Left renal pelvis (tissue), 4 donors: ENCODE measurements around the gene OPCML. TPM values are rescaled to one million over a fixed set of nuclear protein-coding genes. Genes with fewer than 3 reads are reported as not detected.

Experiments used
- DNase-seq, 4 donors: peaks; one replicate each; pipeline ENCODE4 v3.0.0-alpha.2; 2013; ENCODE audit warnings: low read depth in 4 of 4, low spot score in 3 of 4
- polyA plus RNA-seq, 4 donors: library from polyadenylated mRNA; unstranded; fragments of 120-200 nt; gene quantifications; one replicate each; pipeline ENCODE4 v1.2.1, GENCODE V29; 2013; ENCODE audit not compliant: insufficient read length in 4 of 4

OPCML gene
- polyA plus RNA-seq, 4 donors, result 10.1 to 16.1 (median 12.5) TPM

DNA sequence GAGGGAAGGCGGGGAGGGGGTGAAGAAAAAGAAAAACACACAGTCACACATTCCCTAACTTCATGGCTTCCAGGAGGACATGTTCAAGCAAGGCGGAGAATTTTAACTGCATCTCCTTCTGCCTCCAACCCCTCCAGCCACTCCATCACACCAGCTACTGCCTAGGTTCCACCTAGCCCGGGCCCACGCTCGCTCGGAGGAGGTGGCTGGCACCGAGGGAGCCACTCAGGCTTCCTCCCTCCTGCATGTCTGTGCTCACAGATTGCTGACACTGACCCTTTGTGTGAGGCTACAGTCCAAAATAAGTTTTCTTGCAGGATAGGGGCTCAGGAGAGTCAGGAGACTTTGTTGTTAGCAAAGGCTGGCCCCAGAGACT, 9.4 kb upstream of the OPCML start:
- DNase-seq, result no peak

DNA sequence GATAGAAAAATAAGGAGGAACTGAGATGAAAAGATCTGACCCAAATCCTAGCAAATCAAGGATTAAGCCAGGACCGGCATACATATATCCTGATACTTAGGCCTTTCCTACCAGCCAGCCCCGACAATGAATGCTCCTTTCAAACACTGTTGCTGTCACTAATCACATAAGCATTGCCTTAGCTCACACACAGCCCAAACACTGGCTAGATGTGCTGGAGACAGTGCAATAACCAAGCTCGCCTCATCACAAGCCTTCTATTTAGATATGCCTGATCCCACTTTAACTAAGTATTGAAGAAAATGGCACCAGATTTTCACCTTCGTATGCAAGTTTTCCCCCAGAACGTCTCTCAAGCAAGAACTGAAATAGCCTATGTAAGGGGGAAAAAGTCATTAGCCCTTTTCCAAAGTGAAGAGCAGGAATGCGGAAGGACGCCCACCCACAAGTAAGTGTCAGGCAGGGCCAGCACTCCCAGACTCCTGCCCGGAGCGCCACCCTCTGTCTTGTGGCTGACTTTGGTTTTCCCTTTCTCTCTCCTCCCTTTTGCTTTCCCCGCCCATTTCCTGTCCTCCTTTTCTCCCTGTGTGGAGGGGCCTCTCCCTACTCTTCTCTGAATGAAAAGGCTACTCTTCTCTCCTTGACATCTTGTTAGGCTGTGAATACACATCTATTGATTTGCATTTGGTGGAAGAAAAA, 8.9 kb upstream of the OPCML start:
- DNase-seq, result no peak

DNA sequence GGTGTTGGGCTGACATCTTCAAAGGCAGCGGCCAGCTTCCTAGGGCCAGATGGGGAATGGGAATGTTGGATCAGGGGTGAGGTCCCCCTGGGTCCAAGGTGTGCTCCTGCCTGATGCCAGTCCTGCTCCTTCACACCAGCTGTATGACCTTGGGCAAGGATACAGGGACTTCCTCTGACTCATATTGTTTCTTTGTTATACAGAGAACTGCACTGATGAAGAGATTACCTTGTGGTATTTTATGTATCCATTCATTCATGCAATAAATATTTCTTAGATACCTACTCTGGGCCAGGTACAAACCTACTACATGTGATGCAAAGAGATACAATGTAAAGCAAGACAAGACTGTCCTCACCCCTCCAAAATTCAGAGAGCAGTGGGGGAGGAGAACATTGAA, 3.9 kb upstream of the OPCML start:
- no peak for DNase-seq

DNA sequence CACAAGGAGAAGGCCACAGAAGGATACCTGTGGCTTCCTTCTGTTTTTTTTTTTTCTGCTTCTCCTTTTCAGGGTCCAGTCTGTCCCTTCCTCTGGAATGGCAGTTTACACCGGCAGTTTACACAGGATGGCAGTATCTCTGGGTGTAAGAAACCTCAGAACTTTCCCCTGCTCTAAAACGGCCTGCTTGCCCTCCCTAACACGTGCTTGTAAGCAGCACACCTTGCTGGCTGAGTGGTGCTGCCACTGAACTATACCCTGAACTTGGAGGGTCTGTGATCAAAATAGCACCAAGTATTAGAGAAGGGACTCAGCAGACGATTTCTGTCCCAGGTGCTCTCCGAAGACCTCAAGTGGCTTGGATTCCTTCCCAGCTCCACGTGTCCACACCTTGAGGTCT, 904 bp upstream of the OPCML start:
- DNase-seq, result no peak

DNA sequence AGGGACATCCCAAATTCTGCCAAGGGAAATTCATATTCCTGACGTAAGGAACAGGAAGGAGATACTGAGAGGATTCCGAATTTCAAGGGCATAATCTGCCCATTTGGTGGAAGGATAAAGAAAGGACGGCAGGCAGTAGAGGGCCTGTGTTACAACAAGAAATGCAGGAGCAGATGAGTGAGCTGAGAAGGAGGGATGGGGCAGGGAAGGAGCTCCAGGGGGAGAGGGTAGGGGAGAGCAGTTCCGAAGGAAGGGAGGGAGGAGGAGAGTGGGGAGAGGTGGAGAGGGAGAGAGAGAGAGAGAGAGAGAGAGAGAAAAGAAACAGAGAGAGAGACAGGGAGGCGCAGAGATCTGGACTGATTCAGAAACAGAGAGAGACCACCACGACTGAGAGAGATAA, 843 bp downstream of the OPCML start:
- no peak for DNase-seq

DNA sequence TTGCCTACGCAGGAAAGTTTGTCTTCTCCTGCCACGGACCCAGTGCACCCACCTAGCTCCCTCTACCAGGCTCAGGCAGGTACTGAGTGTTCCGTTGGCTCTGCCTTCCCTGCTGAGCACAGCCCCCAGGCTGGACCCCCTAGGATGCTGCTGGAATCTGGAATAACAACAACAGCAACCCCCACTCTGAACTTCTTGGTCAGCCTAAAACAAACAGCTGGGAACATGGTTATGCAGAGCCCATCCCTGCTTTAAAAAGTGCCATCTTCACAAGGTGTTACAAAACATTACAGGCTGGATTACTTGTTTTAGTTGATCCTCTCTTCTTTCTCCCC, 1.8 kb downstream of the OPCML start:
- DNase-seq, result no peak

DNA sequence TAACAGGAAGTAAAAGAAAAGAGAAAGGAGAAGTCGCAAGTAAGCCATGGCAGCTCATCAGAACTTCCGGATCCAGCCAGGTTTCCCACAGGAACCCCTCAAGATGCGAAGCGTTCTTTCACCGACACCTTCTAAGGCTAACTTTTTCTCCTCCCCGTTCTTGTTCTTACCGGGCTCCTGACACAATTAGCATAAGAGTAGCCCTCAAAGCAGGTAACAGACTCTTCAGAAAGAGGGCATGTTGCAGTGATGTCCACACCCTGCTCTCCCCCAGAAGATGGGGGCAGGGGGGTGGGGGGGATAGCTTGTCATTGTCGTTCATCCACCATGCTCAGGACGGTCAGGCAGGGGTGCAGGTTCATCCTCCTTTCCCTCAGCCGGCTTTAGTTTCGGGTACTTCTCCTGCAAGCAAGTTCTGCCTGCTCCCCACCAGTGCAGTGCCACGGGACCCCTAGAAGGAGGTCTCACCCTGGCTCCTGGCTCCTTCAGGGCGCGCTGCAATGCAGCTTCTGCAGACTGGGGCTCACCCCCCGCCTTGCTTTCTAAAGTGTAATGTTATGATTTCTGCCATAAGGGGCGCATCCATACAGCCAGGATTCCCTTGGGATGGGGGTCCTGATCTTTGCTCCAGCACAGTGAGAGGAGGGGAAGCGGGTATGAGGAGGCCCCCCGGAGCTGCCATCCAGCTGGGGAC, 2.3 kb downstream of the OPCML start:
- no peak for DNase-seq

DNA sequence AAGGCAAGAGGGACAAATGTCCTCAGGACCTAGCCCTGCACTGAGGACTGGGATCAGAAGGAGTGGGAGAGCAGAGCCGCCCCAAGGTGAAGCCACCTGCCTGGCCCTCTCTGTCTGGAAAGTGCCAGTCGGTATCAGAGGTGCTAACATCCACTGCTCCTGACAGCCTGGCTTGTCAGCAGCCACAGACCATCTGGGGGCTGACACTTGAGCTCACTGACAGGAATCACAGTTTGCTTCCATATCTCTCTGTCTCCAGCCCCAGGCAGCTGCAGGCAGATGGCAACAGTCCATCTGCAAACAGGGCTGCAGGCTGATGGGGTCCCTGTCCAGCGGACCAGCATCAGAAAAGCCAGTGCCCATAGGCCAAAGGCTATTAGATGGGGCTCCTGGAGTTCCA, 5.5 kb downstream of the OPCML start:
- DNase-seq, result no peak

DNA sequence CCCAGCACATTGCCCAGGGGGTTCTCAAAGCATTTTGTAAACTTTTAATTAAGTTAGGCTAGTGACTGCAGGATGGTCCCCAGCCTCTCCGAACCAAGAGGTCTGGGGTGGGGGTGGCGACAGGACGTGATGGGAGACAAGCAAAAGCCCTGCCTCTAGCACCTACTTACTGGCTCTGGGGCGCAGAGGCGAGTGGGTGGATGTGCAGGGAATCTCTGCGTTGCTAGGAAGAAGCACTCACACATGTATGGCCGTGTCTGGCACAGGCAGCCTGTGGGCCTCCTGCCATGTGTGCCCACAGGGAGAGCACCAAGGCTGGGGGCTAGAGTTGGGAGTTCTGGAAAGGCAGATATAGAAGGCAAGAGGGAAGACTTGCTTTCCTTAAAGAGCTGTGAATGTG, 6.3 kb downstream of the OPCML start:
- no peak for DNase-seq

DNA sequence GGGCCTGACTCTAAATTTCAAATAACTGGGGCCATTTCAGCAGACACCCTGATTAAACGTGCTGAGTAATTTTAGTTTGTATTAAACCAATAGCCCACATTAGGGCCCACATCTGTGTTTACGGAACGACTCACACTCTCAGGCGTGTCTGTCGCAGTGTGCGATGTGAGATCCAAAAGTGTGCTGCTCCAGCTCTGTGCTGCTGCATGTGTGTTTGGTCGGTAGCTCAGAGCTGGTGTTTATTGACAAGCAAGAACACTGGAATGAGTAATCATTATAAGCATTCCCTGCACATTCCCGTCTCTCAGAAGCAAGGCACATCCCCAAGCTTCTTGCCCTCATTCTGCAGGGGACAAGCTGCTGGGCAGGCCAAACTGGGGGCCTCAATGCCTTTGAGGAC, 7.8 kb downstream of the OPCML start:
- no peak for DNase-seq

DNA sequence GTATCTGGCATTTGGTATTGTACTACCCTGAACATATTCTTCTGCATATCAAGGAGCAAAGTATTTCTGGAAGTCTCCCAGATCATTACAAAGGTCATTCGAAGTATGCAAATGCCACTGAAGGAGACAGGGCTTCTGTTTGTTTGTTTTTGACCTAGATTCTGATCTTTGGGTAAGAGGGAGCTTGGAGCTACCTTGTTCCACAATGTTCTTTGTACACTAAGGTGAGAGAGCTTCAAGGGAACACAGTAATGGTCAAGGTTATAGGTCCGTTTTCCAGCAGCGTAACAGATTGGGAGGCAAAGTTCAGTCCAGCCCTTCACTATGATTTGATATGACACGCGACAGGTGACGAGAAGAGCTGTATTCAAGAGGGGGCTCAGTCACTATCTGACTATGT, 10.0 kb downstream of the OPCML start:
- no peak for DNase-seq

DNA sequence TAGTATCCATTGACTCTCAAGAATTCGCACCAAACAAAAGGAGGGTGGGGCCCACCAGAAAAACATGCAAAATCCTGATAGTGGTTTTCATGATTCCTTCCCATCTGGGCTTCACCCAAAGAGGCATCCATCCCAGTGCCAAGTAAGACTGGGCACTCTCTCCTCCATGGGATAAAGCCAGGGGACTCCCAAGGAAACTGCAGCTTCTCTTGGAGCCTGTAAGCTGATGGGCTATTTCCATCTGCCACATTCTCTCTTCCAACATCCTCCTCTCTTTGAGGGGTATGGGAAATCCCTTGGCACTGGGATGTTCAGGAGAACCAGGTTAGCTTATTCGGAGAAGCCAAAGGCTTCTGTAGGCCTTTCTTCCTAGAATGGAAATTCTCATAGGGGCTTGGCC, 10.8 kb downstream of the OPCML start:
- DNase-seq, result no peak

DNA sequence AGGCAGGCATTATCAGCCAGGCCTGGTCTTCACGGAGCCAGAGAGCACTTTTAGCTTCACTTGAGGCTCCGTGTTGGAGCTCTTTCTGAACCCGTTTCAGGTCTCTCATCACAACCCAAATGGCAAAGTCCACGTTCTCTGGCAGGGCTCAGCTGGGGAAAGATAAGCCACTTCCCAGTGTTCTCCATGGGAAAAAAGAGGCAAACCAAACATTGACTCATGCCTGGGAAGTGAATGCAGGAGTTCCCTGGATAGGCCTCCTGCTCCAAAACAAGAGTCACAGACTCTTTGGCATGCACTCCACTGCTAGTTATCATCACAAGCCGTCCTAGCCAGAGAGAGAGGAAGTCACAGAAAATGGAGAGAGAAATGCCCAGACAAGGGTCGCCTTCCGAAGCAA, 11.6 kb downstream of the OPCML start:
- DNase-seq, result no peak

DNA sequence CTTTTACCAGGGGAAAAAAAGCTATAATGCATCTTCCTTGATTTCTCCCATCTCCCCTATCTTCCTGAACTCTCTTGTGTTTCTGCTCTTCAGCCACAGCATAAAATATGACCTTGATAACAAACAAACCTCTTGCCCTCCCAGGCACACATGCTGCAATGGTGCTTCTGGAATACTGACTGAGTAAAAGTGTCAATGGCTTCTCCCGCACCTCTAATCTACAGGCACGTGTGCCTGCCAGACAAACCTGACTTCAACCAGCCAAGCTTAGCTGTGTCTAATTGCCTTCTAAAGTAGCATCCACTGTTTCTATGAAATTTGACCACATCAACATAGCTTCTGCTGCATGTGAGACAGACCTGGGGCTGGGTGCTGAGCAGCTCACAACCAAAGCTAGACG, 12.7 kb downstream of the OPCML start:
- no peak for DNase-seq

DNA sequence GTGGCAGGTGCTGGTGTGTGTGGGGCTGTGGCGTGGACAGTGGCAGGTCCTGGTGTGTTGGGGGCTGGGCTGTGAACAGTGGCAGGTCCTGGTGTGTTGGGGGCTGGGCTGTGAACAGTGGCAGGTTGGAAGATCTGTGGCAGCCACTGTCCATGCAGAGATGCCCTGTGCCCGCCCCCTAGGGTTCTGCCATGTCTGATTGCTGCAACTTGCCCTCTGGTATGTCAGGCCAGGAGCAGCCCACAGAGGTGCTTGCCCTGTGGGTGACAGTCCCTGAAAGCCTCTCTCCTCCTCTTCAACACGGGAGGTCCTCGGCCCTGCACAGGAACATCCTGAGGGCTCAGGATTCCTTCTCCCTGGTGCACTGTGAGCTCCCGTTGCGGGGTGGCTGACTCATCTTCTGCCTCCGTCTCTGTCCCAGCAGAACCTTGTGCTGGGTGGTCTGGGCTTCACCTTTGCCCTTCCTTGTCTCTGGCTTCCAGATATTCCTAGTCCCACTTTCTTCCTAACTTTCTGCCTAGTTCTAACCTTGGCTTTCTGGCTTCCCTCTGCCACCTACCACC, 13.5 kb downstream of the OPCML start:
- no peak for DNase-seq

DNA sequence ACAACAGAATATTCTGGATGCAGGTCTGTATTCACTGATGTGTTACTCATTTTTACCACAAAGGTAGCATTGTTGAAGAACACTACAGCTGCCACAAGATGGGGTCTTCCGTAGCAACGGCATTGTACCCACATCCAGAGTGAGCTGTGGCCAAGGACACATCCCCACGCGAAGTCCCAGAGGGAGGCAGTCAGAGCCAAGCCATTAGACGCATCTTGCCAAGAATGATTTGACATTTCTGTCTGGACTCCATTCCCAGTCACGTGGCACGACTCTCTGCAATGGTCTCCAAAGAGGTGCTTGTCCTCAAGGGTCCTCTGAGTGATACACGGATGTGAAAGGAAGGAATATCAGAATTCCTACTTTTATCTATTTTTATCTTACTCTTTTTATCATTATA, 15.5 kb downstream of the OPCML start:
- DNase-seq, result no peak

DNA sequence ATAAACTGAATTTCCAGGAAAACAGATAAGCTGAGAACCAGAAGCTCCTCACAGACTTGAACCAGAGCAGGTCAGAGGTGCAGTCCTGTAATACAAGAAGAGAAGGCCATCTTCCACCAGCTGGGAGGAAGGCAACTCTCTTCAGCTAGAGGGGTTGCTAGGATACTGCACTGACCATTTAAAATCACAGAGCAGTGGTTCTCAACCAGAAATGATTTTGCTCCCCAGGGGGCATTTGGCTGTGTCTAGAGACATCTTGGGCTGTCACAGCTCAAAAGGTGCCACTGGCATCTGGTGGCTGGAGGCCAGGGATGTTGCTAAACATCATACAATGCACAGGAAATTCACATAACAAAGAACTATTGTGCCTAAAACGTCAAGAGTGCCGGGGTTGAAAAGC, 17.2 kb downstream of the OPCML start:
- no peak for DNase-seq

DNA sequence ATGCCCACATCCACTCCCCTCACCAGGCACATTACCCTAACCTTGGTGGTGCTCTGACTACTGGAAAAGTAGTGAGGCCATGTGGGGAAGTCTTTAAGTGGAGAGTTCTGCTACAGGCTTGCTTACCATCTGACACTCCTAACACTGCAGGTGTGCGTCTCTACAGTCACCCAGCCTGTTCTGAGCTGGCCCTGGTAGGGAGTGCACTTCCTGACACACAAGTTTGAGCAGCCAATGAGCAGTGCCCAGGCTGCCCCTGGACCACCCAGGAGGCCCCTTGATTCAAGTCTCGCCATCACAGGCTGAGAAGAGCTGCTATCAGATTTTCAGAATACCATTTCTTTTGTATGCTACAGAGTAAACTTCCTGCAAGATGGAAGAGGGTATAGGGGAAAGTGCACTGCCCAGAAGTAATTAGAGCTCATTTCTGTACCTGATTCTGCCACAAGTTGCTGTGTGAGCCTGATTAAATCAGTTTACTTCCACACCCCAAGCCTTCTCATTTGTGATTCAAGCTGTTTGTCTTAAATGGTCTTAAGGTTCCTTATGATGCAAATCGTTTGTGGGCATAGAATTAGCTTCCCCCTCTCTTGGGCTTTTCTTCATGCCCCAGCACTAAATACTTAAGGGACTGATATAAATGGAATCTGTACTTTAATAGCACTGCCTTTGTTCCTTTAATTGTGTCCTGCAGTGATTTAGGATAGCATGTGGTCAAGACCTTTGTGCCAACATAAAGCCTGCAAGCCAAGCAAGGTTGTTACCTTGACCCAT, 22.2 kb downstream of the OPCML start:
- no peak for DNase-seq

DNA sequence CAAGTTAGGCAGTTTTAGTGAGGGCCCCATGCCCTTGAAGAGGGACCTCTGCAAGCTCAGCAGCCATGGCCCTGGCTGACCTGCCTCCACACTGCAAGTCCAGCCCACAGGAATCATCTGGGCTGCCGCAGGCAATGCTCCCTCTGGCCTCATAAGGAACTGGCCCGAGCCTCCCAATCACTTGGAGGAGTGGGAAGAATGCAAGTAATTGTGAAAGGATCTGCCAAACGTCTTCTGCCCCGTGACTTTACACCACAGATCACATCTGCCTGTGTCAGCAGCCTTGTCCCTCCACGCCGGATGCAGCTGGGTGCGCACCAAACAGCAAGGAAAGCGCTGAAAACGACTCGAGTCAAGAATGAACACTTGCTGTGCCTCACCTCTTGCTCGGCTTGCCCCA, 23.8 kb downstream of the OPCML start:
- no peak for DNase-seq

DNA sequence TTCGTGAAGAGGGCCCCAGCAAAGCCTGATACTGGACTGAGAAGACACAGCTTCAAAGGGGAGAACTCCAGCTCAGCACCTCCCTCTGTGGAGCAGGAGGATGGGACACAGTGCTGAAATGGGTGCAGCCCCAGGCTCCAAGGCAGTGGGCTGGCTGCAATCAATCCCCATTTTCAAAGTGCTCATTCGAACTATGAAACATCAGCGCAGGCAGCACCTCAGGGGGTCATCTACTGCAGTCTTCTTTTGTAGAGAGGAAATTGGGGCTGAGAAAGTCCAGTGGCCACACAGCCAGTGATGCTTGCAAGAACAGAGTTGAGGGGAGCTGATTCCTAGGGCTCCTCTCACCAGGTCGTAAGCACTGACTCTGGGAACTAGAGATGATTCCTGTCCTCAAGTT, 25.1 kb downstream of the OPCML start:
- DNase-seq, result no peak

DNA sequence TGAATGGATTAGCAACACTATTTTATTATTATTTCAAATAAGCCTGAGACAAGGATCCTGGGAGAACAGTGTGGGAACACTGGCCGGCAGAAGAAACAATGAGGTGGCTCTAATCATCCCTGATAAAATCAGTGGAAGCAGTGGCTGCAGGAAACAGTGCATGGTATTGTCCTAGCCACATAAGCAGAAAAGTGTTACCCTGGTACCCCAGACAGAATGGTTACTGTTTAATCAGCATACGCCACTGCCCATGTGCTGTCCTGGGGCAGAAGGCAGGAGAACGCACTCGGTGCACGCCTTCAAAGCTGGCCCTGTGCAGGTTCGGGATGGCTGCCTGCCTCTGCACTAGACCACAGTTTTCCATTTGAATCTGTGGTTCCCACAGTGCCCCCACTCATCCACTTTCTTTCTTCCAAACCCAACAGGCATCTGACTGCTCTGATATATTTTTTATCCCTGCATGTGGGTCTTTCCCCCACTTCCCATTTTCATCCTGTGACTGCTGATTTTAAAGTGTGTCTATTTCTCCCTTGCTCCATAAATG, 25.7 kb downstream of the OPCML start:
- DNase-seq, result no peak

DNA sequence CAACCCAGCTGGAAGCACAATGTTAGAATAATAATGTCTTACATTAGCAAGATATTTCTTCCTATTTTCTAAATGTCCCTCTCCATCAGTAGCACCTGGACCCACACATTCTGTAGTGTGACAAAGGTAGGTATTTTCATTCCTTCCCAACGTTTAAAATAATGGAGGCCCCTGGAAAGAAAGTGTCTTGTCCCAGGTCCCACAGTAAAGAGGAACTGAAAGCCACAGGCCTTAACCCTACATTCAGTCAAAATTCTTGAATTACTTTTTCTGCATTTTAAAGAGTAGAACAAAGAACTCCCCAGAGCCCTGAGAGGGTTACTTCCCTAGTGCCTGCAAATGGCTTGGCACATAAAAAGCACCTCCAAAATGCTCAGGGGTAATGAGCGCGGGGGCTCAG, 26.3 kb downstream of the OPCML start:
- DNase-seq, result no peak
